Measurements from ENCODE around the gene SAMD15.

GRCh38 chr14:77400216-77400615 lies 23.0 kb downstream of the SAMD15 start:
- TF ChIP-seq MYC (IDR thresholded peaks at IDR 0.05; ENCODE audit: low read depth, low read length) (no peak), CTCF (IDR thresholded peaks at IDR 0.05; ENCODE audit: low read depth, low read length) (no peak), MAX (IDR thresholded peaks at IDR 0.05; ENCODE audit: low read depth, low read length) (no peak), POLR2A (IDR thresholded peaks at IDR 0.05; ENCODE audit: extremely low read depth, insufficient read length) (no peak)
